ENCODE results near the gene MS4A2.

The MS4A2 gene

DNA sequence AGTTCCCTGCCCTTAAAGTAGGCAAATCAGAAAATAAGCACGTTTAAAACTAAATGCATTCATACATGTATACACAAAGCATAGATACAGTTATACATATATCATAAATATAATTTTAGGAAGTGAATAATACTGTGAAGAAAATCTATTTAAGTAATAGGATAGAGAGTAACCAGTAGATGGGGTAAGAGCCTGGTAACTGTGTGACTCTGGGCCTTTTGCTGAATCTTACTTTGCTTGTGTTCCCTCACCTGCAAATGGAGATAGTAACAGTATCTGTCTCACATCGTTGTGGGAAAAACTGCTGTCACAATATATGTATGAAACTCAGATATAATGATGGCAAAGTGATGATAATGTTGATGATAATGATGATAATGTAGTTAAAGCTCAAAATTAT, 29.9 kb downstream of the MS4A2 start:
- Histone ChIP-seq H3K79me2 (ENCODE audit: insufficient read depth, low read length) (no peaks in the 10 kb centered on the region), H4K20me1 (ENCODE audit: low read depth, low read length) (no peaks in the 10 kb centered on the region), H3K36me3 (ENCODE audit: low read length) (no peaks in the 10 kb centered on the region), H3F3A (ENCODE audit: insufficient read depth) (no peaks in the 10 kb centered on the region), H3K4me3 (ENCODE audit: insufficient read depth, low read length, poor library complexity, severe bottlenecking) (no peak overlapping the region), H3K9me2 (replicated peaks; ENCODE audit: insufficient read depth, low read length) (no peaks in the 10 kb centered on the region), H3K9me3 (ENCODE audit: insufficient read depth, low read length) (no peaks in the 10 kb centered on the region), H2AFZ (ENCODE audit: low read depth, low read length, severe bottlenecking) (no peak overlapping the region), H3K4me2 (ENCODE audit: low read depth, low read length, poor library complexity, severe bottlenecking) (no peak overlapping the region), H3K27me3 (ENCODE audit: low read length) (no peaks in the 10 kb centered on the region), H3K9ac (ENCODE audit: low read length) (no peak overlapping the region), H3K27ac (ENCODE audit: low read depth, low read length) (no peak overlapping the region)
- no peak for TF ChIP-seq EZH2phosphoT487 (conservative IDR thresholded peaks at IDR 0.05; ENCODE audit: low read length)
- no peak for TF ChIP-seq CTCF (IDR thresholded peaks at IDR 0.05; ENCODE audit: insufficient read depth, low read length, poor library complexity, severe bottlenecking)

DNA sequence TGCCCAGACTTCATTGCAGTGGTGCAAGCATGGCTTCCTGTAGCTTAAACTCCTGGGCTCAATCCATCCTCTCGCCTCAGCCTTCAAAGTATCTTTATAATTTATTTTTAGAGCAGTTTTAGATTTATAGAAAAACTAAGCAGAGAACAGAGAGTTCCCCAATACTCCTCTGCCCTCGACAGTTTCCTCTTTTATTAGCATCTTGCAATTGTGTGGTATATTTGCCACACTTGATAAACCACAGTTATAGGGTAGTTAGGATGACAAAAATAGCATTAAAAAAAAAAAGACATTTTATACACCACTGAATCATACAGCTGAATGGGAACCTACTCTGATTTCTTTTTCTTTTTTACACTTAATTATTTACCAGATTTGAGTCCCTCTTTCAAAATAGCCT, 31.2 kb downstream of the MS4A2 start:
- H3K79me2 ChIP-seq (ENCODE audit: insufficient read depth, low read length), result no peaks in the 10 kb centered on the region
- no peak overlapping the region for H3K4me2 ChIP-seq (ENCODE audit: low read depth, low read length, poor library complexity, severe bottlenecking)
- no peaks in the 10 kb centered on the region for H3K27me3 ChIP-seq (ENCODE audit: low read length)
- H4K20me1 ChIP-seq (ENCODE audit: low read depth, low read length), result no peaks in the 10 kb centered on the region
- H2AFZ ChIP-seq (ENCODE audit: low read depth, low read length, severe bottlenecking), result no peak overlapping the region
- H3K4me3 ChIP-seq (ENCODE audit: insufficient read depth, low read length, poor library complexity, severe bottlenecking), result no peak overlapping the region
- TF ChIP-seq CTCF (IDR thresholded peaks at IDR 0.05; ENCODE audit: insufficient read depth, low read length, poor library complexity, severe bottlenecking) (no peak), EZH2phosphoT487 (conservative IDR thresholded peaks at IDR 0.05; ENCODE audit: low read length) (no peak)
- H3K9me3 ChIP-seq (ENCODE audit: insufficient read depth, low read length), result no peaks in the 10 kb centered on the region
- no peaks in the 10 kb centered on the region for H3F3A ChIP-seq (ENCODE audit: insufficient read depth)
- no peak overlapping the region for H3K27ac ChIP-seq (ENCODE audit: low read depth, low read length)
- no peaks in the 10 kb centered on the region for H3K9me2 ChIP-seq (replicated peaks; ENCODE audit: insufficient read depth, low read length)
- H3K9ac ChIP-seq (ENCODE audit: low read length), result no peak overlapping the region
- no peaks in the 10 kb centered on the region for H3K36me3 ChIP-seq (ENCODE audit: low read length)

DNA sequence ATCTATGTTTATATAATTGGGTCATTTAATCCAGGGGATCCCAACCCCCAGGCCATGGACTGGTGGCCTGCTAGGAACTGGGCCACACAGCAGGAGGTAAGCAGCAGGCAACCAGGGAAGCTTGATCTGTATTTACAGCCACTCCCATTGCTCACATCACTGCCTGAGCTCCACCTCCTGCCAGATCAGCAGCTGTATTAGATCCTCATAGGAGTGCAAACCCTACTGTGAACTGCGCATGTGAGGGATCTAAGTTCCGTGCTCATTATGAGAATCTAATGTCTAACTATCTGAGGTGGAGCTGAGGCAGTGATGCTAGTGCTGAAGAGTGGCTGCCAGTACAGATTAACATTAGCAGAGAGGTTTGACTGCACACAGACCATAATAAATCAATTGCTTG, 32.8 kb downstream of the MS4A2 start:
- H2AFZ ChIP-seq (ENCODE audit: low read depth, low read length, severe bottlenecking), result no peak overlapping the region
- no peaks in the 10 kb centered on the region for H3K36me3 ChIP-seq (ENCODE audit: low read length)
- H3K9ac ChIP-seq (ENCODE audit: low read length), result no peak overlapping the region
- no peaks in the 10 kb centered on the region for H3K9me3 ChIP-seq (ENCODE audit: insufficient read depth, low read length)
- no peaks in the 10 kb centered on the region for H3K27me3 ChIP-seq (ENCODE audit: low read length)
- no peaks in the 10 kb centered on the region for H4K20me1 ChIP-seq (ENCODE audit: low read depth, low read length)
- H3F3A ChIP-seq (ENCODE audit: insufficient read depth), result no peaks in the 10 kb centered on the region
- H3K27ac ChIP-seq (ENCODE audit: low read depth, low read length), result no peak overlapping the region
- H3K9me2 ChIP-seq (replicated peaks; ENCODE audit: insufficient read depth, low read length), result no peaks in the 10 kb centered on the region
- H3K4me2 ChIP-seq (ENCODE audit: low read depth, low read length, poor library complexity, severe bottlenecking), result no peak overlapping the region
- H3K4me3 ChIP-seq (ENCODE audit: insufficient read depth, low read length, poor library complexity, severe bottlenecking), result no peak overlapping the region
- TF ChIP-seq EZH2phosphoT487 (conservative IDR thresholded peaks at IDR 0.05; ENCODE audit: low read length) (no peak), CTCF (IDR thresholded peaks at IDR 0.05; ENCODE audit: insufficient read depth, low read length, poor library complexity, severe bottlenecking) (no peak)
- H3K79me2 ChIP-seq (ENCODE audit: insufficient read depth, low read length), result no peaks in the 10 kb centered on the region
